PC-3 (cell line): ENCODE data around the gene AMZ2.

Experiments
- EZH2 ChIP-seq: fragments of 300-600 bp; sonication (generic); IDR thresholded peaks from one replicate; pipeline ENCODE4 v1.6.1; 2017; ENCODE audit warnings: antibody characterized with exemption, mild to moderate bottlenecking, low read length; ENCODE audit not compliant: unreplicated experiment
- EZH2phosphoT487 ChIP-seq: fragments of 300-600 bp; sonication (generic); IDR thresholded peaks from 2 replicates; pipeline ENCODE4 v1.6.1; 2018; ENCODE audit warnings: mild to moderate bottlenecking, antibody characterized with exemption, low read length, borderline replicate concordance
- TF ChIP-seq, protein P1 (sequence below): fragments of 300-600 bp; sonication (generic); conservative IDR thresholded peaks from 2 replicates; pipeline ENCODE4 v1.5.1; 2017; ENCODE audit warnings: antibody characterized with exemption, low read depth, mild to moderate bottlenecking, low read length

DNA sequence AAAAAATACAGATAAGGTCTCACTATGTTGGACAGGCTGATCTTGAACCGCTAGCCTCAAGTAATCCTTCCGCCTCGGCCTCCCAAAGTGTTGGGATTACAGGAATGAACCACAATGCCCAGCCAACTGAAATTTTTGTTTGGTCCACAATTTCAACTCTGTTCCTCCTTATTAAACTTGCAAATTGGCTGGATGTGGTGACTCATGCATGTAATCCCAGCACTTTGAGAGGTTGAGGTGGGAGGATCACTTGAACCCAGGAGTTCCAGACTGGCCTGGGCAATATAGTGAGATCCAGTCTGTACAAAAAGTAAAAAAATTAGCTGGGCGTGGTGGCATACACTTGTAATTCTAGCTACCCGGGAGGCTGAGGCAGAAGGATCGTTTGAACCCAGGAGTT lies 56.9 kb downstream of the AMZ2 start:
- TF ChIP-seq EZH2 (no peak), EZH2phosphoT487 (no peak)
- TF ChIP-seq, protein P1, sequence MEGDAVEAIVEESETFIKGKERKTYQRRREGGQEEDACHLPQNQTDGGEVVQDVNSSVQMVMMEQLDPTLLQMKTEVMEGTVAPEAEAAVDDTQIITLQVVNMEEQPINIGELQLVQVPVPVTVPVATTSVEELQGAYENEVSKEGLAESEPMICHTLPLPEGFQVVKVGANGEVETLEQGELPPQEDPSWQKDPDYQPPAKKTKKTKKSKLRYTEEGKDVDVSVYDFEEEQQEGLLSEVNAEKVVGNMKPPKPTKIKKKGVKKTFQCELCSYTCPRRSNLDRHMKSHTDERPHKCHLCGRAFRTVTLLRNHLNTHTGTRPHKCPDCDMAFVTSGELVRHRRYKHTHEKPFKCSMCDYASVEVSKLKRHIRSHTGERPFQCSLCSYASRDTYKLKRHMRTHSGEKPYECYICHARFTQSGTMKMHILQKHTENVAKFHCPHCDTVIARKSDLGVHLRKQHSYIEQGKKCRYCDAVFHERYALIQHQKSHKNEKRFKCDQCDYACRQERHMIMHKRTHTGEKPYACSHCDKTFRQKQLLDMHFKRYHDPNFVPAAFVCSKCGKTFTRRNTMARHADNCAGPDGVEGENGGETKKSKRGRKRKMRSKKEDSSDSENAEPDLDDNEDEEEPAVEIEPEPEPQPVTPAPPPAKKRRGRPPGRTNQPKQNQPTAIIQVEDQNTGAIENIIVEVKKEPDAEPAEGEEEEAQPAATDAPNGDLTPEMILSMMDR = no peak
